ENCODE measurements around the gene AP2A2.
A peak's percentile ranks its signal among the peaks of the same experiment; 100 is the strongest.

The AP2A2 gene

GRCh38 chr11:1000357-1001278, 74.9 kb downstream of the AP2A2 start:
- H3K36me3 ChIP-seq (ENCODE audit: control insufficient read depth in 5 of 5, insufficient read depth in 5 of 5, low read length in 5 of 5): peaks cover 0 to 83% (median 74%) of the 10 kb centered on the region in 5 donors
- no peaks in the 10 kb centered on the region for H3K9me3 ChIP-seq (ENCODE audit: control insufficient read depth in 5 of 5, low read length in 5 of 5)
- H3K27ac ChIP-seq (ENCODE audit: low read depth, low read length): no peak overlapping the region
- H3K4me1 ChIP-seq (ENCODE audit: control insufficient read depth in 5 of 5, insufficient read depth in 5 of 5, low read length in 5 of 5): peaks cover 0 to 3% (median 0%) of the 10 kb centered on the region in 5 donors
- no peaks in the 10 kb centered on the region for H3K27me3 ChIP-seq (ENCODE audit: control insufficient read depth in 5 of 5, insufficient read depth in 4 of 5, low read length in 5 of 5)
- no peak overlapping the region for H3K4me3 ChIP-seq (ENCODE audit: low read depth in 1 of 5, low read length in 5 of 5)
- H3K9ac ChIP-seq (ENCODE audit: low read length in 5 of 5): no peak overlapping the region

GRCh38 chr11:1001617-1002405, 76.1 kb downstream of the AP2A2 start:
- Histone ChIP-seq H3K36me3 (ENCODE audit: control insufficient read depth in 5 of 5, insufficient read depth in 5 of 5, low read length in 5 of 5) (peaks cover 0 to 82% (median 69%) of the 10 kb centered on the region in 5 donors), H3K27ac (ENCODE audit: low read depth, low read length) (no peak overlapping the region), H3K27me3 (ENCODE audit: control insufficient read depth in 5 of 5, insufficient read depth in 4 of 5, low read length in 5 of 5) (no peaks in the 10 kb centered on the region), H3K9ac (ENCODE audit: low read length in 5 of 5) (no peak overlapping the region), H3K9me3 (ENCODE audit: control insufficient read depth in 5 of 5, low read length in 5 of 5) (no peaks in the 10 kb centered on the region), H3K4me1 (ENCODE audit: control insufficient read depth in 5 of 5, insufficient read depth in 5 of 5, low read length in 5 of 5) (peaks cover 0 to 11% (median 5%) of the 10 kb centered on the region in 5 donors), H3K4me3 (ENCODE audit: low read depth in 1 of 5, low read length in 5 of 5) (no peak overlapping the region)

- H3K4me1 ChIP-seq (ENCODE audit: control insufficient read depth in 5 of 5, insufficient read depth in 5 of 5, low read length in 5 of 5): peaks cover 0 to 14% (median 7%) of the 10 kb centered on the region in 5 donors
- no peak overlapping the region for H3K4me3 ChIP-seq (ENCODE audit: low read depth in 1 of 5, low read length in 5 of 5)
- H3K9me3 ChIP-seq (ENCODE audit: control insufficient read depth in 5 of 5, low read length in 5 of 5): no peaks in the 10 kb centered on the region
- no peaks in the 10 kb centered on the region for H3K27me3 ChIP-seq (ENCODE audit: control insufficient read depth in 5 of 5, insufficient read depth in 4 of 5, low read length in 5 of 5)
- peaks cover 0 to 83% (median 65%) of the 10 kb centered on the region in 5 donors for H3K36me3 ChIP-seq (ENCODE audit: control insufficient read depth in 5 of 5, insufficient read depth in 5 of 5, low read length in 5 of 5)
- no peak overlapping the region for H3K27ac ChIP-seq (ENCODE audit: low read depth, low read length)
- no peak overlapping the region for H3K9ac ChIP-seq (ENCODE audit: low read length in 5 of 5)
Observed at GRCh38 chr11:1002406-1002984, 76.8 kb downstream of the AP2A2 start.

GRCh38 chr11:1003159-1003558, 77.5 kb downstream of the AP2A2 start:
- Histone ChIP-seq H3K9me3 (ENCODE audit: control insufficient read depth in 5 of 5, low read length in 5 of 5) (no peaks in the 10 kb centered on the region), H3K27me3 (ENCODE audit: control insufficient read depth in 5 of 5, insufficient read depth in 4 of 5, low read length in 5 of 5) (no peaks in the 10 kb centered on the region), H3K9ac (ENCODE audit: low read length in 5 of 5) (no peak overlapping the region), H3K4me1 (ENCODE audit: control insufficient read depth in 5 of 5, insufficient read depth in 5 of 5, low read length in 5 of 5) (peaks cover 0 to 14% (median 7%) of the 10 kb centered on the region in 5 donors), H3K27ac (ENCODE audit: low read depth, low read length) (no peak overlapping the region), H3K36me3 (ENCODE audit: control insufficient read depth in 5 of 5, insufficient read depth in 5 of 5, low read length in 5 of 5) (peaks cover 0 to 86% (median 69%) of the 10 kb centered on the region in 5 donors), H3K4me3 (ENCODE audit: low read depth in 1 of 5, low read length in 5 of 5) (no peak overlapping the region)

DNA sequence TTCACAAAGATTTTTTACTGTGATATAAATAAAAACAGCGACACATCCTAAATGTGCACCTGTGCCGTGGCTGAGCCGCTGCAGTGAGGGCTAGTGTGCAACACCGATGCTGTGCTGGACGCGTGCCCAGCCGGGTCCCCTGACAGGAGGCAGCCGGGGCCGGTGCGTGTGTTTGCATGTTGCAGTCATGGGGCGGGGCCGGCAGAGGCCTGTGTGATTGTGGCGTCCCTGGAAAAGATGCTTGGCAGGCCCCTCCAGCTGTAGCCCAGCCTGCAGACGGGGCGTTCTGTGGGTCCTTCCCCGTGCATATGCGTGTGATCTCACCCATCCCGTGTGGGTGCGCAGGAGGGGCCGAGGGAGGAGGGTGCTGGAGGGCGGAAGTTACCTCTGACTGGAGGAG, 80.3 kb downstream of the AP2A2 start:
- no peak overlapping the region for H3K27ac ChIP-seq (ENCODE audit: low read depth, low read length)
- H3K27me3 ChIP-seq (ENCODE audit: control insufficient read depth in 5 of 5, insufficient read depth in 4 of 5, low read length in 5 of 5): no peaks in the 10 kb centered on the region
- H3K4me1 ChIP-seq (ENCODE audit: control insufficient read depth in 5 of 5, insufficient read depth in 5 of 5, low read length in 5 of 5): peaks cover 0 to 14% (median 7%) of the 10 kb centered on the region in 5 donors
- H3K9ac ChIP-seq (ENCODE audit: low read length in 5 of 5): peak overlapping the region in 1 of 5 donors; percentile 2
- H3K9me3 ChIP-seq (ENCODE audit: control insufficient read depth in 5 of 5, low read length in 5 of 5): no peaks in the 10 kb centered on the region
- peaks cover 0 to 99% (median 82%) of the 10 kb centered on the region in 5 donors for H3K36me3 ChIP-seq (ENCODE audit: control insufficient read depth in 5 of 5, insufficient read depth in 5 of 5, low read length in 5 of 5)
- no peak overlapping the region for H3K4me3 ChIP-seq (ENCODE audit: low read depth in 1 of 5, low read length in 5 of 5)

DNA sequence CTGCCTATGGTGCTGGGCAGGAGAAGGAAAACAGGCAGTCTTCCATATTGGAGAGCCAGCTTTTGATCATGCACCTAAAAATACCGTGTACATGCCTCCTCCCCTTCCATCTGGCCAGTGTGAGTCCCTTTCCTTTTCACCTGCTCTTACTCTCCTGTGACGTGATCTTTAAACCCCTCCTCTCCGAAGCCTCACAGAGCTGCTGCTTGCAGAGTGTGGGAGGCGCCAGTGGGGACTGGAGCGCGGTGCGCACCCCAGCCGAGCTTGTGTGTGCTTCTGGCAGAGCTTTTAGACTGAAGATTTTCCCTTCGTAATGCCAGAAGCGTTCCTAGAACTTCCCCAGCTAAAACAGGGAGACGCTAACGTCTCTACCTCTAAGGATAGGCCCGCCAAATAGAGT, 81.1 kb downstream of the AP2A2 start:
- Histone ChIP-seq H3K36me3 (ENCODE audit: control insufficient read depth in 5 of 5, insufficient read depth in 5 of 5, low read length in 5 of 5) (peaks cover 0 to 99% (median 84%) of the 10 kb centered on the region in 5 donors), H3K27ac (ENCODE audit: low read depth, low read length) (no peak overlapping the region), H3K9me3 (ENCODE audit: control insufficient read depth in 5 of 5, low read length in 5 of 5) (no peaks in the 10 kb centered on the region), H3K27me3 (ENCODE audit: control insufficient read depth in 5 of 5, insufficient read depth in 4 of 5, low read length in 5 of 5) (no peaks in the 10 kb centered on the region), H3K9ac (ENCODE audit: low read length in 5 of 5) (peak overlapping the region in 1 of 5 donors; percentile 22), H3K4me3 (ENCODE audit: low read depth in 1 of 5, low read length in 5 of 5) (no peak overlapping the region), H3K4me1 (ENCODE audit: control insufficient read depth in 5 of 5, insufficient read depth in 5 of 5, low read length in 5 of 5) (peaks cover 0 to 14% (median 7%) of the 10 kb centered on the region in 5 donors)

DNA sequence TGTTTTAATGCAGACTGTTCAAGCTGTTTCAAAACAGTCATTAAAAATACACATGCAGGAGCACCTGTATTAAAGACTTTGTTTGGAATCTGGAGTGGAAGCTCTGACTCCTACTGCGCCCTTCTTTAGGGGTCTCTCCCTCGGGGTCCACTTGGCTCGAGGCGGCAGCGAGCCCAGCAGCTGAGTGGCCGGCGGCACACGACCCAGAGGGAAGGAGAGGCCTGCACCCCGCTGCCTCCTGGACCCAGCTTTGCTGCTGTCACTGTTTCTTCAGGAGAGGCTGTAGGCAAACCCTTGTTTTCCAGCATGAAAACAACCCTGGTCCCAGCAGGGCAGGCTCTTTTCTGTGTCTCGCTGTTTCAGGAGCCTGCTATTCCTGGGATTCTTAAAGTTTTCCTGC, 81.6 kb downstream of the AP2A2 start:
- no peaks in the 10 kb centered on the region for H3K9me3 ChIP-seq (ENCODE audit: control insufficient read depth in 5 of 5, low read length in 5 of 5)
- peaks cover 0 to 99% (median 82%) of the 10 kb centered on the region in 5 donors for H3K36me3 ChIP-seq (ENCODE audit: control insufficient read depth in 5 of 5, insufficient read depth in 5 of 5, low read length in 5 of 5)
- no peak overlapping the region for H3K9ac ChIP-seq (ENCODE audit: low read length in 5 of 5)
- H3K27ac ChIP-seq (ENCODE audit: low read depth, low read length): no peak overlapping the region
- peaks cover 0 to 14% (median 7%) of the 10 kb centered on the region in 5 donors for H3K4me1 ChIP-seq (ENCODE audit: control insufficient read depth in 5 of 5, insufficient read depth in 5 of 5, low read length in 5 of 5)
- no peak overlapping the region for H3K4me3 ChIP-seq (ENCODE audit: low read depth in 1 of 5, low read length in 5 of 5)
- H3K27me3 ChIP-seq (ENCODE audit: control insufficient read depth in 5 of 5, insufficient read depth in 4 of 5, low read length in 5 of 5): no peaks in the 10 kb centered on the region

DNA sequence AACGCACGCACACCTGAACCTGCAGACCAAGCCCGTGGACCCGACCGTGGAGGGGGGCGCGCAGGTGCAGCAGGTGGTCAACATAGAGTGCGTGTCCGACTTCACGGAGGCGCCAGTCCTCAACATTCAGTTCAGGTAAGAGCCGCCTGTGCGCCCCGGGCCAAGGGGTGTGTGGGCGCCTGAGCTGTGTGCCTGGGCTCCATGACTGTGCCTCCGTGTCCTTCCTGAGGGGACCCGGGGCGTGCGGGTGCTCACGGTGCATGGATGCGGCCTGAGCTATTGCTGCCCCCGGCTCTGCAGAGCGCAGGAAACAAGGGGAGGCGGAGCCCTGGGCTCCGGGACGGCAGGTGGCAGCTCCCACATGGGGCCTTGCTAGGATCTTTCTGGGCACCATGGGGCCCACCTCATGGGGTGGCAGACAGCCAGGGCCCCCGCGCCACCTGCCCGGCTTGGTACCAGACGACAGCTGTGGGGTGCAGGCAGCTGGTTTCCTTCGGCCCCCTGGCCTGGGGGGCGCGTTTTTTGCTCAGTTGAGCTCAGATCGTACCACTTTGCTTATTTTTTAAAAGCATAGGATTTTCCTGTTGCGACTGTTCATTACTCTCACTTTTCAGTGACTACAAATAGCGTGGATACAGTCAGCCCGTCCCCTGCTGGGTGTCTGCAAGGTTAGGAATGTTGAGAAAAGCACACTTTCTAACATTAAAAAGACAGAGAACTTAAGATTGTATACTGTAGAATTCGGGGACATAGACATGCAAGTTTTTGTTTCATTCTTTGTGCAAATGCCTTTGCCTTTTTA, 82.5 kb downstream of the AP2A2 start:
- Histone ChIP-seq H3K36me3 (ENCODE audit: control insufficient read depth in 5 of 5, insufficient read depth in 5 of 5, low read length in 5 of 5) (peaks cover 0 to 99% (median 75%) of the 10 kb centered on the region in 5 donors), H3K27me3 (ENCODE audit: control insufficient read depth in 5 of 5, insufficient read depth in 4 of 5, low read length in 5 of 5) (no peaks in the 10 kb centered on the region), H3K9me3 (ENCODE audit: control insufficient read depth in 5 of 5, low read length in 5 of 5) (no peaks in the 10 kb centered on the region), H3K4me3 (ENCODE audit: low read depth in 1 of 5, low read length in 5 of 5) (no peak overlapping the region), H3K9ac (ENCODE audit: low read length in 5 of 5) (no peak overlapping the region), H3K4me1 (ENCODE audit: control insufficient read depth in 5 of 5, insufficient read depth in 5 of 5, low read length in 5 of 5) (peaks cover 0 to 14% (median 7%) of the 10 kb centered on the region in 5 donors), H3K27ac (ENCODE audit: low read depth, low read length) (no peak overlapping the region)

DNA sequence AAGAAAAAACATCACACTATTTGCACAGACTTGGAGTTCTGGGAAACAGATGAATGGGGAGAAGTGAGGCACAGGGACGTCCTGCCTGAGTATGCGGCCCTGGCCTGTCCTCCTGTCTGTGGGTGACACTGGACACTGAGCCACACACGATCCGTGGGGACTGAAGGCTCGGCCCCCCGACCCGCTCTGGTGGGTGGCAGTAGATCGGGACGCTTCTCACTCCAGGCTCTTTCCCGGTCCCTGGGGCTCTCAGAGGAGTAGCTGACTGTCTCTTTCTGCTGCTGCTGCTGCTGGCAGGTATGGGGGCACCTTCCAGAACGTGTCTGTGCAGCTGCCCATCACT, 83.1 kb downstream of the AP2A2 start:
- Histone ChIP-seq H3K4me3 (ENCODE audit: low read depth in 1 of 5, low read length in 5 of 5) (no peak overlapping the region), H3K27me3 (ENCODE audit: control insufficient read depth in 5 of 5, insufficient read depth in 4 of 5, low read length in 5 of 5) (no peaks in the 10 kb centered on the region), H3K4me1 (ENCODE audit: control insufficient read depth in 5 of 5, insufficient read depth in 5 of 5, low read length in 5 of 5) (peaks cover 0 to 14% (median 7%) of the 10 kb centered on the region in 5 donors), H3K36me3 (ENCODE audit: control insufficient read depth in 5 of 5, insufficient read depth in 5 of 5, low read length in 5 of 5) (peaks cover 0 to 100% (median 75%) of the 10 kb centered on the region in 5 donors), H3K9ac (ENCODE audit: low read length in 5 of 5) (no peak overlapping the region), H3K9me3 (ENCODE audit: control insufficient read depth in 5 of 5, low read length in 5 of 5) (no peaks in the 10 kb centered on the region), H3K27ac (ENCODE audit: low read depth, low read length) (no peak overlapping the region)

Data from subcutaneous abdominal adipose tissue (tissue), 5 donors.